Measurements from ENCODE around the gene PLXDC2. TPM values are rescaled to one million over a fixed set of nuclear protein-coding genes. Genes with fewer than 3 reads are reported as not detected.

Gene PLXDC2
- polyA plus RNA-seq, 2 of the 4 experiments (the other 2 are of a cell fraction): 0.08 to 0.09 TPM

GRCh38 chr10:20240643-20241042, 424.4 kb downstream of the PLXDC2 start:
- POLR2A ChIA-PET: no interaction called here

More at GRCh38 chr10:20240643-20241042, 424.4 kb downstream of the PLXDC2 start:
- no peak overlapping the region for H3K4me3 ChIP-seq
- WGBS (ENCODE audit: missing lambda C conversion rate): 6% methylated on average over 1 of the region's 1 CpG
- H3K4me2 ChIP-seq: no peak overlapping the region
- TF ChIP-seq ELK1 (IDR thresholded peaks at IDR 0.05; ENCODE audit: low read depth, low read length): no peak
- TF ChIP-seq HDAC2 (IDR thresholded peaks at IDR 0.05): no peak
- TF ChIP-seq EHF (CRISPR knock-in tag; IDR thresholded peaks at IDR 0.05): no peak
- no peak for TF ChIP-seq NFE2L2 (conservative IDR thresholded peaks at IDR 0.05; ENCODE audit: low read length)
- no peak for TF ChIP-seq EHMT2 (IDR thresholded peaks at IDR 0.05; ENCODE audit: low read depth)
- no peak for TF ChIP-seq MAFK (IDR thresholded peaks at IDR 0.05; ENCODE audit: partially characterized antibody)
- TF ChIP-seq POLR2AphosphoS2 (conservative IDR thresholded peaks at IDR 0.05; ENCODE audit: low read length): no peak
- TF ChIP-seq BHLHE40 (IDR thresholded peaks at IDR 0.05; ENCODE audit: low read depth, low read length): no peak
- TF ChIP-seq REST (IDR thresholded peaks at IDR 0.05): no peak
- TF ChIP-seq JUNB (IDR thresholded peaks at IDR 0.05): no peak
- TF ChIP-seq CBX2 (IDR thresholded peaks at IDR 0.05; ENCODE audit: borderline replicate concordance, low read depth): no peak
- TF ChIP-seq HOXB5 (CRISPR knock-in tag; IDR thresholded peaks at IDR 0.05): no peak
- TF ChIP-seq GATA3 (IDR thresholded peaks at IDR 0.05; ENCODE audit: borderline replicate concordance): no peak
- no peak for TF ChIP-seq ZC3H11A (IDR thresholded peaks at IDR 0.05)
- TF ChIP-seq HMGXB4 (CRISPR knock-in tag; IDR thresholded peaks at IDR 0.05; ENCODE audit: borderline replicate concordance): no peak
- no peak for TF ChIP-seq CBX8 (IDR thresholded peaks at IDR 0.05)
- no peak for TF ChIP-seq PBX3 (IDR thresholded peaks at IDR 0.05)
- no peak for TF ChIP-seq RNF2 (IDR thresholded peaks at IDR 0.05; ENCODE audit: borderline replicate concordance, low read depth)
- DNase-seq (ENCODE audit: low read depth in 1 of 2, low spot score in 1 of 2) (no peak), FAIRE-seq (no peak), ATAC-seq (no peak)
- no peaks in the 10 kb centered on the region for H3K9me3 ChIP-seq
- CTCF ChIA-PET: no interaction called here
- no peak overlapping the region for H3K27ac ChIP-seq
- no peaks in the 10 kb centered on the region for H3K4me1 ChIP-seq

Measured in A549 (cell line).